Measurements from ENCODE around the gene SUGP1. TPM values are rescaled to one million over a fixed set of nuclear protein-coding genes. Genes with fewer than 3 reads are reported as not detected.

Gene SUGP1
- total RNA-seq, 1 experiment from 2014 or later: 51.2 TPM

GRCh38 chr19:19315444-19315843 is 4.9 kb downstream of the SUGP1 start:
- H3K27me3 ChIP-seq (replicated peaks; ENCODE audit: control insufficient read depth, insufficient read depth, low read length): no peaks in the 10 kb centered on the region
- no peaks in the 10 kb centered on the region for H3K4me1 Mint-ChIP-seq (ENCODE audit: low read depth, unreplicated experiment)
- H3K4me1 ChIP-seq: no peaks in the 10 kb centered on the region
- DNase-seq: no peak
- H3K27ac Mint-ChIP-seq (ENCODE audit: unreplicated experiment): no peak overlapping the region
- H3K36me3 Mint-ChIP-seq (ENCODE audit: insufficient read depth, unreplicated experiment): peaks cover 29% of the 10 kb centered on the region
- CTCF ChIA-PET: interaction anchor here (0.7 to 0.9 kb wide), 2 partner anchors 18 to 27 kb away, joined by 3 read pairs; no protein-coding TSS in a partner anchor
- no peak overlapping the region for H3K4me3 ChIP-seq (ENCODE audit: low read depth, low read length)
- H3K9me3 ChIP-seq: no peaks in the 10 kb centered on the region
- no peak for TF ChIP-seq CTCF (IDR thresholded peaks at IDR 0.05; ENCODE audit: insufficient read depth in 1 of 2, low read depth in 1 of 2, low read length in 1 of 2, severe bottlenecking in 1 of 2, unreplicated experiment in 1 of 2)
- intact Hi-C loops (cut with micrococcal nuclease; ENCODE audit: unreplicated experiment): no loop called here
- H3K27me3 Mint-ChIP-seq (ENCODE audit: insufficient read depth, unreplicated experiment): no peaks in the 10 kb centered on the region
- no peaks in the 10 kb centered on the region for H3K9me3 Mint-ChIP-seq (ENCODE audit: unreplicated experiment)
- peaks cover 2% of the 10 kb centered on the region; the same call in 1 of the 2 replicates for H3K36me3 ChIP-seq (ENCODE audit: control insufficient read depth, insufficient read depth, low read length)
- POLR2A ChIA-PET: no interaction called here
- no peak overlapping the region for H3K4me3 Mint-ChIP-seq (ENCODE audit: unreplicated experiment)
- BruUV-seq (replicated peaks): no TSS peak

GRCh38 chr19:19308373-19308772 is 11.9 kb downstream of the SUGP1 start:
- Mint-ChIP-seq H3K36me3 (ENCODE audit: insufficient read depth, unreplicated experiment) (peaks cover 47% of the 10 kb centered on the region), H3K4me3 (ENCODE audit: unreplicated experiment) (no peak overlapping the region), H3K4me1 (ENCODE audit: low read depth, unreplicated experiment) (no peaks in the 10 kb centered on the region), H3K9me3 (ENCODE audit: unreplicated experiment) (no peaks in the 10 kb centered on the region), H3K27me3 (ENCODE audit: insufficient read depth, unreplicated experiment) (no peaks in the 10 kb centered on the region), H3K27ac (ENCODE audit: unreplicated experiment) (no peak overlapping the region)
- H3K4me3 ChIP-seq (ENCODE audit: low read depth, low read length): no peak overlapping the region
- no peaks in the 10 kb centered on the region for H3K9me3 ChIP-seq
- ChIA-PET POLR2A (no interaction called here), CTCF (no interaction called here)
- TF ChIP-seq CTCF (IDR thresholded peaks at IDR 0.05; ENCODE audit: insufficient read depth in 1 of 2, low read depth in 1 of 2, low read length in 1 of 2, severe bottlenecking in 1 of 2, unreplicated experiment in 1 of 2): no peak
- no peaks in the 10 kb centered on the region for H3K27me3 ChIP-seq (replicated peaks; ENCODE audit: control insufficient read depth, insufficient read depth, low read length)
- intact Hi-C loops (cut with micrococcal nuclease; ENCODE audit: unreplicated experiment): no loop called here
- no TSS peak for BruUV-seq (replicated peaks)
- no peaks in the 10 kb centered on the region for H3K4me1 ChIP-seq
- no peaks in the 10 kb centered on the region for H3K36me3 ChIP-seq (ENCODE audit: control insufficient read depth, insufficient read depth, low read length)
- DNase-seq: no peak

- peaks cover 43% of the 10 kb centered on the region for H3K36me3 Mint-ChIP-seq (ENCODE audit: insufficient read depth, unreplicated experiment)
- H3K27ac Mint-ChIP-seq (ENCODE audit: unreplicated experiment): no peak overlapping the region
- TF ChIP-seq CTCF (IDR thresholded peaks at IDR 0.05; ENCODE audit: insufficient read depth in 1 of 2, low read depth in 1 of 2, low read length in 1 of 2, severe bottlenecking in 1 of 2, unreplicated experiment in 1 of 2): no peak
- intact Hi-C loops (cut with micrococcal nuclease; ENCODE audit: unreplicated experiment): no loop called here
- Histone ChIP-seq H3K9me3 (no peaks in the 10 kb centered on the region), H3K27me3 (replicated peaks; ENCODE audit: control insufficient read depth, insufficient read depth, low read length) (no peaks in the 10 kb centered on the region), H3K4me1 (no peaks in the 10 kb centered on the region), H3K4me3 (ENCODE audit: low read depth, low read length) (no peak overlapping the region), H3K36me3 (ENCODE audit: control insufficient read depth, insufficient read depth, low read length) (no peaks in the 10 kb centered on the region)
- CTCF ChIA-PET: interaction anchor here (0.6 kb wide), 1 partner anchor 46 kb away, joined by 5 read pairs; no protein-coding TSS in a partner anchor
- BruUV-seq (replicated peaks): no TSS peak
- H3K4me3 Mint-ChIP-seq (ENCODE audit: unreplicated experiment): no peak overlapping the region
- H3K27me3 Mint-ChIP-seq (ENCODE audit: insufficient read depth, unreplicated experiment): no peaks in the 10 kb centered on the region
- DNase-seq: no peak
- H3K4me1 Mint-ChIP-seq (ENCODE audit: low read depth, unreplicated experiment): no peaks in the 10 kb centered on the region
- no peaks in the 10 kb centered on the region for H3K9me3 Mint-ChIP-seq (ENCODE audit: unreplicated experiment)
- POLR2A ChIA-PET: no interaction called here
Observed at GRCh38 chr19:19306191-19306590, 14.1 kb downstream of the SUGP1 start.

All from Caco-2 (cell line).